Fibroblast of upper back skin (primary cell): Measurements from ENCODE around the gene ITFG1.
A peak's percentile ranks its signal among the peaks of the same experiment; 100 is the strongest.

ENCODE experiments used
- DNase-seq: peaks from one replicate; pipeline ENCODE4 v3.0.0-alpha.2; 2013

ITFG1 gene

DNA sequence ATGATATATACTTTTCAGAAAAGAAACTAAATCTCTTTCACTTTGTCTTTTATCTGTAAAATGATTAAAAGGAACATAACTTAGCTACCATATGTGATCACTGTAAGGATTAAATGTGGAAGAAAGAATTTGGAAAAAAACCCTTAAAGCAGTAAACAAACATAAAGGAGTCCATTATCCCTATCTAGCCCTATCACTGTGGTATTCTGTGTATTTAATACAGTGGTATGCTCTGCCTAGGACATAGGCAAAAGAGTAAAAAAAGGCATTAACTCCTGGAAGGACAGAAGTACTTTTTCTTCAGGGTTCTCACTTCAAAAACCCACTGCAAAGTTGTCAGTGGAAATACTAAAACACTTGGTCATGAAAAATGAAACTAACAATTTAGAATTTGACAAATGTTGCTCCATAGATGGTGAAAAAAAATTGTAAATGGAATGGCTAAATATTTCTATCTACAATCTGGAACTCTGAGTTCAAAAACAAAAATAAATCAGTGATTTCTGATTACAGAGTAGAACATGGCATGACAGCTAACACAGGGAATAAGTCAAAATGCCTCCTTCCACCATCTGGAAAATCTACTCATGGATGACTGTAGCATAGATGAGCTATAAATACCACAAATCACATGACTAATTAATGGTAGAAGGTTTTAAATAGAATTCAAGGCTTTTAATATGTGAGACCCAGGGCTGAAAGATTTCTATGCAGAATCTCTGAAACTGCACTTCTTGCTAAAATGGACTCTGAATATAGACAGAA lies 140.1 kb downstream of the ITFG1 start:
- peak; percentile 37 for DNase-seq

DNA sequence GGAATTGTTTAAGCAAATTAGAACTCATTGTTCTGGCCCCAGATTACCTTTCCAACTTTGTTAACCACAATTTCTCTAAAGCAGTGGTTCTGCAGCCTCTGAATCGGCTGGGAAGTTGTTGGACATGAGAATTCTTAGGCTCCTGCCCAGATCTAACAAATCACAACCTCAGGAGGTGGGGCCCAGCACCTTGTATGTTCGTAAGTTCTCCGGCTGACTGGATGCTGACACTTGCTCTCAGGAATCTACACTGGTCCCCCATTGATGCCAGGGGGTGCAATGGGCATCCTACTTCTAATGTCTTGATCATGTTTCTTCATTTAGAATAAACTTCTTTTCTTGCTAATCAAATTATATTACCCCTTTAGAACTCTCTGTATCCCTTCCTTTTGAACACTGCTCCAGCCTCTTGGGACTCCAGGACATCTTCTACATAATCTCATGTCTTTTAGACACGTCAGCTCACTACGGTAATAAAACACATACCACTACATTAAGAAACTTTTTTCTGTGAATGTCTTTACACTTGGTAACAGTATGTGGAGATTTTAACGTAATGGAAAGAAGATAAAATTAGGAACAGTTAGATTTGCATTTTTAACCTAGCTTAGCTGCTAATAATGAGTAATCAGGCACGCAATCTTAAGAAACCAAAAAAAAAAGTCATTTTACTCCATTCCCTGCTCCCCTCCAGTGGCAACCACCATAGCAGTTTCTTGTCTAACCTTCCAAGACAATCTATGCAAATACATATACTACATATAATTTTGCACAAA lies 143.2 kb downstream of the ITFG1 start:
- no peak for DNase-seq

DNA sequence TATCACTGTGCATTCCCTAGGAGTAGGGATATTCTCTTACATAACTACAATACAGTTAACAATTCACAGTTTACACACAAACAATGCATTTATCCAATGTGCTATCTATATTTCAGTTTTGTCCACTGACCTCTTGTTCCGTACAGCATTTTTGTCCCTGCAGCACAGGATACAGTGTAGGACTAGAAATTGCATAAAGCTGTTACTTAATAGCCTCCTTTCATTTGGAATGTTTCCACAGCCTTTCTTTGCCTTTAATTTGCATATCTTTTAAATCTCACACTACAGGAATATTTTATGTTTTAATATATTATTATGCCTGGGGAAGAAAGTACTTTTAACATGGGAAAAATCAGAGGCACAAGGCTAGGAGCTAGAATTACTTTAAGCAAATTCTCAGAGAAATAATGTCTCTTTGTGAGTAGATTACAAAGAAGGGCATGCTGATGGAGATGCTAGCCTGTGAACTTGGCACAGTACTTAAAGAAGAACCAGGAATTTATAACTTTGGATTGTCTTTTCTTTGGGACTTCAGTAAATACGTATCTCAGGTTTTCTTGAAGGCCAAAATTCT lies 144.3 kb downstream of the ITFG1 start:
- DNase-seq = no peak

DNA sequence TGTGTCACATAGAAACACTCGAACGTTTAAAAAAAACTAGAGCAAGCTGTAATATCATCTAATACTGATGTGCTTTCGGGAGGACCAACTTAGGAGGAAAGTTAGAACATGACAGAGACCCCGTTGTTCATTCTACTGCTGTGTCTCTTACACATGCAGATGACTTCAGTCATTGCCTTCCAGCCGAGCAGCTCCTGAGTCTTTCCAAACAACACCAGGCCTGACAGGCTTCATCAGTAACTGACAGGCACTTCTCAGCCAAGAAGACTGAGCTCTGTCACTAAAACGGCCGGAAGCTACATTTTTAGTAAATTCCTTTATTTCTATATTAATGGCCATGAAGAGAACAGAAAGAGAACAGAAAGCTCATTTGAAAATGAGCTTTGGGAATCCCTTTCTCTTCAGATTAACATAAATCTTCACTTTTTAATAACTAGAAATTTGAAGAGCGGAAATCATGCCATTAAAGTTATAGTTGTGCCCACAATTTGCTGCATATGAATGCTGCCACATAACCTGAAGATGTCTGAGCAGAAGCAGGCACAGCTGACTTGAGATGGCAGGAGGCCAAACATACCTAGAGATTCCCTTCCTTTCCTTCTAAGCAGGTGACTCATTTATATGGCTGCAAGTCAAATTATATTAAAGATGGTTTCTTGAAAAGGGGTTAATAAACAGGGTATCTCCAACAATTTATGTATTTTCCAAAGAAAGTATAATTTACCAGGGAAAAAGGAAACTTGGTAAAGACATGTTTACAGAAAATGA lies 148.9 kb downstream of the ITFG1 start:
- DNase-seq = peak; percentile 39

DNA sequence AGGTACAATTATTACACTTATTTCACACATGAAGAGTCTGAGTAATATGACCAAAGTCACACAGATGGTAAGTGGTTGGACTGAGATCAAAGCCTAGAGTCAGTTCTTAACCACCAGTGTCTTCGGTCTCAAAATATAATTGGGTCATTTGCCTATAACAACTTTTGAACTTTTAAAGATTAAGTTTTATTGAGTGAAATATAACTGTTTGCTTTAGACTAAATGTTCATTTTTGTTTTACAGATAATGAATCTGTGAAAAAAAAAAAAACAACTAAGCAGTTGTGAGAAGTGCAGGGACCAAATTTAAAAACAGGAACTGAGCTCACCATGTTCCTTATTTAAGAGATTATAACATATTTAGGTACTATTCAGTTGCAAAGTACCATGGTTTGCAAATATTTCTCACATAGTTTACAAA lies 150.1 kb downstream of the ITFG1 start:
- DNase-seq = no peak

DNA sequence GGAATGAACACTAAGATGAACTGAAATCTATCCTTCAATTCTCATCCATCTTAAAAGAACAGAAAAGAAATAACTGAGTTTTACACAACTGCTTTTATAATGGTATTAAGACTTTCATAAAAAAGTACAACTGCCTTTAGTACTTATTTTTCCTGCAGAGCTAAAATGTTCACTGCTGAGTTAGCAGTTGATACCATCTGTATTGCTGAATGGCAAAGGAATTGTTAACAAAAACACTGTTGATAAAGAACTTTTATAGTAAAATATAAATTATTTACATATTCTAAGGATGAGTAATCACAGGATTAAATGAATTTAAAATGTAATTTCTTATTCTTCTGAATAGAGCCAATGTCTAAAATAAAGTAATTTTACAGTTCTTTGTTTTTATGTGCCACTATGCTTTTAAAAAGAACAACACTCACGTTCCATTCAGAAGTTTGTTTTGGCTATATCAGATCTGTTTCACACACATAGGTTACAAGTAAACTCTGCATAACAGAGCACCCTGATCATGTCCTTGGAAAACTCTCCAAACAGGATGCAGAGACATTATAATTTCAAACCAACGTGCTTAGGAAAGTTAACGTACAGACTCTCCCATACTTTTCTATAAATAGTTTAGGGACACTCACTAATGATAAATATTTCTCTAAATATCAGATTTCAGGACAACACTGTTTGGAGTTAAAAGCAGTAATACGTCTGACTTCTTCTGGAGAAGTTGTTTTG lies 151.1 kb downstream of the ITFG1 start:
- DNase-seq = no peak

DNA sequence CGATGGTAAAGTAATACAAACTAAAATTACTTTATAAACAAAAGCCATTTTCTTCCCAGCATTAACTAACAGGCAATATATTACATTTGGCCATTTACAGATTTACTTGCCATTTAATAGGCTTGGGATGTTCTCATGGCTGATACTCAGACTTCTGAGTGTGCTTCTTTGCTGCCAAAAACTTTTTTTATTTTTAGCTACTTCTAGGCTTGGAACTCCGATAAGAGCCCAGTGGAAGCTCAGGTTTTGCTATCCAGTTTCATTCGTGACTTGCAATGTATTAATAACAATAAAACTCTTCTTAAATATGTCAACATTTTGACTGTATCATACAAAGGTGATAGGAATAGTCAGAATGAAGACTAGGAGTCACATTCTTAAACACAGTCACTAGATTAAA lies 152.3 kb downstream of the ITFG1 start:
- no peak for DNase-seq

DNA sequence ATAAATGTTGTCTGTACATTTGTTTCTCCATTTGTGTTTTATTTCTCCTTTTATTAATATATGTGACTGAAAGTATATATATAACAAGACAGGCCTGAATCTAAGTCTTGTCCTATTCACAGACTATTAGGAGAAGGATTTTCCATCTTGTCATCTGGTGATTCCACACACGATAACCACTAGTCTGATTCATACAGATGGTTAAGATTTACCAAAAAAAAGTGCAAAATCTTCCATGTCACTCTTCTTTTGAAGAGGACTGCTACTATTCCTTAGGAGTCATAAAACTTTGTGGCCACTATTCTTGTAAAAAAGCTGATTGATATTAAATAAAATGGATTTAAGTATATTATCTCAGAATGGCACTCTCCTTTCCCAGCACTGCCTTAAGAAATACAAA lies 156.3 kb downstream of the ITFG1 start:
- no peak for DNase-seq

DNA sequence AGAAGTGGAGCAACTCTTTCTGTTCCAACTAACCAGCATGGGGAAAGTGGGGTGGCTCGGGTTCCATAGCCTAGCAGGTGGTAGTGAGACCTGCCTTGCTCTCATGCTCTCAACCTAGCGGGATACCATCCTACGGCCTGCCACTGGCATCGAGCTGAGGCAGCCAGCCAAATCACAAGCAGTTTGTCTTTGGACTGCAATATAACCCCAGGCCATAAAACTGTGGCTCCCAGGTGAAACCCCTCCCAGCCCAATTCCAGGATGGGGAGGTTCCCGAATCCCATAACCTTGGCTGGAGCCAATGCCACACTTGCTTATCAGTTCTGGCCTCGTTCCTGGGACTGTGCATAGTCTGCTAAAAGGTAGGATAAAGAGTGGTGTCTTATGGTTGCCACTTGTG lies 161.3 kb downstream of the ITFG1 start:
- DNase-seq = no peak

DNA sequence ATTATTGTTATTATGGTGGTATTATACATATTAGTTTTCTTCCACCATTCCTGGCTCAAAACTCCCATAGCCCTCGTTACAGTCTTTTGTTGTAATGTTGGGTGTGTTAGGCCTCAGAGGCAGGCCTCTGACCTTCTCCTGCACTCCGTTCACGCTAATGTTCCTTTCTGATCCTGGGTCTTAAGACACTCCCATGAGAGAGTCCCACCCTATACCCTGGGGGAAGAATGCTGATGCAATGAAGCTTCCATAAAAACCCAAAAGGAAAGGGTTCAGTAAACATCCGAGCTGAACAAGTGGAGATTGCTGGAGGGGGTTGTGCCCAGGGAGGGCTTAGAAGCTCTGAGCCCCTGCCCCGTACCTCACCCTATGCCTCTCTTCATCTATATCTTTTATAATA lies 175.9 kb downstream of the ITFG1 start:
- no peak for DNase-seq

DNA sequence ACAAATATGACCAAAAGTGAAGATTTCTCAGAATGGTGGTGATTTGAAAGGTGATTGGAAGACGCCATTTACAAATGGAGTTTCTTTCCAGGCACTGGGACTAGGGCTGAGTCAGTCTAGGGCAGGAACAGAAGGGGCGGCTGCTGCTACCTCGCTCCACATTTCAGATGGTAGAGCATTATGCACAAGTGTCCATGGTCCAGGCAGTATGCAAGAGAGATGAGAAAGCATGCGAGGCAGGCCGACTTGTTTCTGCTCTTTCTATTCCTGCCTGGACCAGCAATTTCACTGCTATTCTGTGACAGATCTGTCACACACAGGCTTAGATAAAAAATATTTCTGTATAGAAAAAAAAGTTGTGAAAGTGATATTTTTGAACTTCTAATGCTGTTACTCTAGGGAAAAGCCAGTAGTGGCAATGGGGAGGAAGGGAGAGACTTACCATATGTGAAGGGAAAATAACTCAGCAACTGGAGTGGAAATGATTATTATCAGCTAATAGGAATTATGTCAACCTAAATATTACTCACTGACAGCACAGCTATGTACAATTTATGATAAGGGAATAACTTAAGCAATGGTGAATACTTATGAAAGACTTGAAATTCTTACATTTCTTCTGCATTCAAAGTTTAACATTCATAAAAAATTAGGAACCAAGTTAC lies 182.4 kb downstream of the ITFG1 start:
- no peak for DNase-seq

DNA sequence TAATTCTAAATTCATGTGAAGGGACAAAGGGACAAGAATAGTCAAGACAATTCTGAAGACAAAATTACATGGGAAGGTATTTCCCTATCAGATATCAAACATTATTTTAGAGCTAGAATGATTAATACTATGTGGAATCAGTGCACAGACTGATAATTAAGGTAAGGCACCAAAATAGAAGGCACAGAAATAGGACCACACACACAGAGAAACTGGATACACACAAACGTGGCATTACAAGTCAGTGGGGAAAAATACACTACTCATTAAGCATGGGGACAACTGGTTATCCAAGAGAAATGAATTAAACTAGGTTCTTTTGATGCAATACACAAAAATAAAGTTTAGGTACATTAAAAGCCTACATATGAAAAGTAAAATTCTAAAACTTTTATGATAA lies 184.3 kb downstream of the ITFG1 start:
- no peak for DNase-seq

DNA sequence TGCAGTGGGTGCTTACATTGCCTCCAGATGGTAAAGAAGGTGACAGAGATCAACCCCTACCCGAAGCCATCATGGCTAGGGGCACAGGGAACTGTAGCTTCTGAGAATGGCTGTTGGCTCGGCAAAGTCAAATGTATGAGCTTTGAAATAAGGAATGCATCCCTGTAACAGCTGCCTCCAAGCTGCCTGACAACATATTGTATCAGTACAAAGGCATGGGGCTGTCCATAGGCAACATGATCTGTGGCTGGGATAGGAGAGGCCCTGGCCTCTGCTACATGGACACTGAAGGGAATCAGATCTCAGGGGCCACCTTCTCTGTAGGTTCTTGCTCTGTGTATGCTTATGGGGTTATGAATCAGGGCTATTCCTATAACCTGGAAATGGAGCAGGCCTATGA lies 197.9 kb downstream of the ITFG1 start:
- DNase-seq = no peak

DNA sequence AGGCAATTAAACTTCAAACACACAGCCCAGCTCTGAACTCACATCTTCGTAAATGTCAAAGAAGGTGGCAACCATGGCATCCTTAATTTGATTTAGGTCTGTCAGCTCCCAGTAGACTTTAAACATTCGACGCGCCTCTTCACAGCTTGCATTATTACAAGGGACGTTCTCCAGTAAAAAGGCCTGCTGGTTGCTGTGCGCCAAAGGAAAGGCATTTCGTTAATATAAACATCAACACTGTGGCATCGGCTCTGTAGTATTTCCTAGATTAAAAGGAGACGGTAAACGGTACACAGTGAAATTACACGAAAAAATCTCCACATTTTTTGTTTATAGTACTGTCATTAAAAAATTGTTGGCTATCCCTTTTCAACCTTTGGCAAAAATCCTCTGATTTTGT lies 200.4 kb downstream of the ITFG1 start:
- DNase-seq = no peak

DNA sequence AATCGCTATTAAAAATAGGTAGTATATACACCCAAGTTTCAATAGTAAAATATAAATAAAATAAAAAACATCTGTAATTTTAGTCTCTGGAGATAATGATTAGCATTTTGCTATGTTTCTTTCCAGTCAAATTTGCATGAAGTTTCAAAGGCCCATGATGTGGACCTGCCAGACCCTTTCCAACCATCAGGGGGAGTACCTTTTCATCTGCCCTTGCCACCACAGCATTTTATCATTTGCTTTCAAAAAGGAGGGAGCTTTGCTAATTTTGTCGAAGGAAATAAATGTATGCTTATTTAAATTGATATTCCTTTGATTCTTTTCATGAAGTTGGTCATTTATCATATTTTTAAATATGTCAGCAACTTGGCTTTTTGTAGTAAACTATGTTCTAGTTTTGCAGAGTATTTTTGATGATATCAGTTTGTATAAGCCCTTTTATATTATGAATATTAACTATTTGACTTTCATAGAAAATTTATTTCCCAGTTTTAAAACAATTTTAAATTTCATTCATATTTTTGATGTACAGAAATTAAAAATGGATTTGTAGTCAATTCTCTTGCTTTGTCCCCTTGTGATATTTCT lies 201.9 kb downstream of the ITFG1 start:
- DNase-seq = peak; percentile 5

DNA sequence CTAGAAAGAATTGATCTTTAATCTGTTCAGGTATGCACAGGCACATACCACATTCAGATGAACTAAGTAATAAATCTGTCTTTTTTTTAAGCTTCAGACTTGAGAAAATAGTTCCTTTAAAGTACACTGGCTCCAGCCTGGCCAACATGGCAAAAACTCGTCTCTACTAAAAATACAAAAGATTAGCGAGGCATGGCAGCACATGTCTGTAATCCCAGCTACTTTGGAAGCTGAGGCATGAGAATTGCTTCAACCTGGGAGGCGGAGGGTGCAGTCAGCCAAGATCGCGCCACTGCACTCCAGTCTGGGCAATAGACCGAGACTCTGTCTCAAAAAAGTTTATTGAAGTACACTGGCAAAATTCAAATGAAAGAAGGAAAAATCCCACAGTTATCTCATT lies 206.1 kb downstream of the ITFG1 start:
- DNase-seq = peak; percentile 4

DNA sequence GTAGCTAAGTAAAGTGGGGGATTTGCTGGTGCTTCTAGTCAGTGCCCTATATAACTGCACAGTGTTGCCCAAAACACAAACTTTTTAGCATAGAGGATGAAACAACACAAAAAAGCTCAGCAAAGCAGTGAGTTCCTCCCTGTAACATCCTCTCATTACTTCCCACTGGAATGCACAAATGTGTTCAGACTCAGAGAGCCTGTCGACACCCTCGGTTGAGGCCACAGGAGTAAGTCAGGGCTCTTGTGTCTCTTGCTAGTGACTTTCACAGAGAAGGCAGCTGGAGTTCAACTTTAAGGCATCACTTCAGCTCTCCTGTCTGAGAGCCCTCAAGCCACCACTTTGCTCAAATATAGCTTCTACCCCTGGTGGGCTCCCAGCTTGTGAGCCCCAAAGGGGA lies 209.9 kb downstream of the ITFG1 start:
- peak; percentile 23 for DNase-seq

DNA sequence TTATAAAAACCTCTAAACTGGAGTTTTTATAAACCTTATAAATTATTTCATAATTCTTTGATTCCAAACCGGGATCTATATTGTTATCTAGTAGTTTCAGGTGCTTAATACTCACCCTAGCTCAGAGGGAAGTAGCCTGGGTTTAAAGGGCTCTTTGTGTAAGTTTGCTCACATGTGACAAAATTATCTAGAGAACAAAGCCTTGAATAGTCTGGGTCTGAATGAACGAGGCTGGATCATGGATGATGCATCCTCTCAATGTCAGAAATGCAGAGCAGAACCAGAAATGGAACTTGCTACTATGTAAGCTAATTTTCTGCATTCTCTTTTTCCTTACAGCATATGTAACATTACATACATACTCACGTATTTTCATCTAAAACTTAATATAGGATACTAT lies 213.2 kb downstream of the ITFG1 start:
- DNase-seq = no peak

DNA sequence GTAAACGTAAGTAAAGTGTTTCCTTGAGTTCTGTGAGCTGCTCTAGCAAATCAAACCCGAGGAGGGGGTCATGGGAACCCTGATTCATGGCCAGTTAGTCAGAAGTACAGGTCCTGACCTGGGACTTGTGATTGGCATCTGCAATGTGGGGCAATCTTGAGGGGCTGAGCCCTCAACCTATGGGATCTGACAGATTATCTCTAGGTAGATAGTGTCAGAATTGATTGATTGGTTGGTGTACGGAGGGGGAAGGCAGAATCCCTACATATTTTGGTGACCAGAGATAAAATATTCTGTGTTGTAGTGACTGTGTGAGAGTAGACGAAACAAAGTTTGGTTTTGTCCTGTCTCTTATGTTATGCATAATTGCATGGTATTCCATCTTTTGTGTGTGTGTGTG lies 216.7 kb downstream of the ITFG1 start:
- no peak for DNase-seq

DNA sequence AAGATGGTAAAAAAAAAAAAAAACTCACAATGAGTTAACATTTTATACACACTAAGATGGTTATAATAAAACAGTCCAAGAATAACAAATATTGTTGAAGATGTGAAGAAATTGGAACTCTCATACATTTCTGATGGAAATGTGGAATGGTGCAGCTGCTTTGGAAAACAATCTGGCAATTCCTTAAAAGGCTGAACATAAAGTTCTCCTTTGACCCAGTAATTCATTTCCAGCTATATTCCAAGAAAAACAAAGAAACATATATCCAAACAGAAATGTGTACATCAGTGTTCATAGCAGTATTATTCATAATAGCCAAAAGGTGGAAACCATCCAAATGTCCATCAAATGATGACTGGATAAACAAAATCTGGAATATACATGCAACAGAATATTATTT lies 219.8 kb downstream of the ITFG1 start:
- DNase-seq = no peak

DNA sequence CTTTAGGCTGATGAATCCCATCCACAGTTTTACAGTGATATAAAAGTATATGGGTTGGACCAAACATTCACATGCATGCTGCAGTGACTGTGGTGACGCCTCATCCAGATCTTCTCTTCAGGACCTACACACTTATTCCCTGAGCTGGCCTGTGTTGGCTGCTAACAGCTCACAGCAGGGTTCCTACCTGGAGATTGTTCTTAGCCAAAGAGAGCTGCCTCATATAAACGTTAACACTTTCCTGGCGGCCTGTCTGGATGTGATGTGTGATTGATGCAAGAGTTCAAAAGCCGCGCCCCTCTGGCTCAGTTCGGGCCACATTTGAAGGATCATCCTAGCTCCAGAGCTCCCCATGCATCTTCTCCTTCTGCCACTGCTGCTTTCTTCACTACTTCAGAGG lies 224.1 kb downstream of the ITFG1 start:
- DNase-seq = no peak

DNA sequence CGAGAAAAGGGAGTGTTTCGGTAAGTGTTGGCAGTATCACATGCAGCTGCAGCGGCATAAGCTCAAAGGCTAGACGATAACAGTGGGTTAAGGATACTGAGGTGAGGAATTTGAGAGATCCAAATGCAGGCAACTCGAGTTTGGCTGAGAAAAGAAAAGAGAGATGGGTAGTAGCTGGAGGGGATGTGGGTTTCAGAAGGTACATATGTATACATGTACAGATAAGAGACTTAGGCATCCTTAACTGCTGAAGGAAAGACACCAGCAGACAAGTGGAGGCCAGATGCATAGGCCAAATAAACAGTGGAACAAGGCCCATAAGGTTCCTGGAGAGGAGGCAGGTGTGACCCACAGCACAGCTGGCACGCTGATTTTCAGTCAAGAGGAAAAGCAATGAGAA lies 230.6 kb downstream of the ITFG1 start:
- DNase-seq = no peak
